Testis (tissue), 2 donors: ENCODE results near the gene CT47C1.

Experiments used
- CTCF ChIP-seq, 3 experiments: fragments of 450-650 bp in 2 of 3; fragments of 200-600 bp in 1 of 3; sonication (generic) in 1 of 3; IDR thresholded peaks; one replicate each; pipeline ENCODE4 v1.5.1; 2016 to 2019; ENCODE audit warnings: antibody characterized with exemption in 3 of 3, mild to moderate bottlenecking in 2 of 3, moderate library complexity in 1 of 3
- POLR2A ChIP-seq: fragments of 450-650 bp; IDR thresholded peaks from one replicate; pipeline ENCODE4 v1.6.1; 2017; ENCODE audit warnings: antibody characterized with exemption, mild to moderate bottlenecking, moderate library complexity

DNA sequence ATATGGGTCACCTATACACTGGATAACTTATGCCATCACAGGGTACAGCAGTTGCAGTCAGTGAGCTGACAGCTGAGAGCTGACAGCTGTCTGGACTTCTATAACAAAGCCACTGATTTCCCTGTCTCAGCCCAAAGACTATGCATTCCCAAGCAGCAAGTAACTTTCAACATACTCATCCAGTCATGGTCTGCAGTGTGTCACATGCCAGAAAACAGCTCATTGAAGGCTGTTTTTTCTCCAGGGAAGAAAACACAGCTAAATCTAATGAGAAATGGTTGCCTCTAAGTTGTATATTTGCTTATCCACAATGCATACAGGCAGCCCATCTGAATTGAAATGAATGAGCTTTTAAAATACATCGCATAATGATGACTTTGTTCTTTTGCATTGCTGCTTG is 48.5 kb downstream of the CT47C1 start:
- TF ChIP-seq CTCF (IDR thresholded peaks at IDR 0.05) (no peak), POLR2A (no peak)
